ENCODE results near the gene HDAC4.

Gene HDAC4

DNA sequence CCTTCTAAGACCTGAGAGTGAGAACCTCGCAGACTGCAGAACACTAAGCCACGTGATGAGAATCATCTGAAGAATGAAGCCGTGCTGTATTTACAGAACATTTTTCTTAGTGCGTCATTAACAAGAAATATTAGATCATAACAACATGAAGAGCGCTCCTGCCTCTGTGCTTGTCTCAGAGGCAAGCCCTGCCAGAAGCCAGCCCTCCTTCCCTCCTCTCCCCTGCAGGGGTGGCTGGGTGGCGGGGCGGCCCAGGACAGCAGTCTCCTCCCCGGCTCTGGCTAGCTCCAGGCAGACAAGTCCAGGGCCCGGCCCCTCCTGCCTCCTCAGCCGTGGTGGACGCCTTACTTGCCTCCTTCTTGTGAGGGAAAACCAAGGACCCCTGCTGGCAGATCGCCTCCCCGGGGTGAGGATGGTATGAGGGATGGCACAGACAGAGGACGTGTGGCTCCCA, 290.2 kb downstream of the HDAC4 start:
- TF ChIP-seq ZSCAN16 (tag by site-specific recombination; IDR thresholded peaks at IDR 0.05) (no peak), ZNF23 (tag by site-specific recombination; IDR thresholded peaks at IDR 0.05; ENCODE audit: borderline replicate concordance) (no peak), OVOL3 (tag by site-specific recombination; IDR thresholded peaks at IDR 0.05) (no peak), ZNF624 (tag by site-specific recombination; IDR thresholded peaks at IDR 0.05) (no peak), ZNF2 (tag by site-specific recombination; IDR thresholded peaks at IDR 0.05) (no peak), ZNF660 (tag by site-specific recombination; IDR thresholded peaks at IDR 0.05) (no peak), ZSCAN5A (tag by site-specific recombination; IDR thresholded peaks at IDR 0.05) (no peak)
- TF ChIP-seq, protein P1, sequence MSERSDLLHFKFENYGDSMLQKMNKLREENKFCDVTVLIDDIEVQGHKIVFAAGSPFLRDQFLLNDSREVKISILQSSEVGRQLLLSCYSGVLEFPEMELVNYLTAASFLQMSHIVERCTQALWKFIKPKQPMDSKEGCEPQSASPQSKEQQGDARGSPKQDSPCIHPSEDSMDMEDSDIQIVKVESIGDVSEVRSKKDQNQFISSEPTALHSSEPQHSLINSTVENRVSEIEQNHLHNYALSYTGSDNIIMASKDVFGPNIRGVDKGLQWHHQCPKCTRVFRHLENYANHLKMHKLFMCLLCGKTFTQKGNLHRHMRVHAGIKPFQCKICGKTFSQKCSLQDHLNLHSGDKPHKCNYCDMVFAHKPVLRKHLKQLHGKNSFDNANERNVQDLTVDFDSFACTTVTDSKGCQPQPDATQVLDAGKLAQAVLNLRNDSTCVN (tag by site-specific recombination; optimal IDR thresholded peaks at IDR 0.05): no peak
- no peaks in the 10 kb centered on the region for H3K9me3 ChIP-seq (ENCODE audit: control insufficient read depth, insufficient read depth, low read depth, low read length)
- CTCF ChIA-PET: no interaction called here
- peaks cover 0 to 23% of the 10 kb centered on the region in 2 experiments; a peak in 1 of 3 replicates for H3K36me3 ChIP-seq (ENCODE audit: control insufficient read depth in 2 of 2, insufficient read depth in 1 of 2, low read length in 2 of 2)
- no peak overlapping the region for H3K27ac ChIP-seq (ENCODE audit: extremely low read depth, low read depth, low read length)
- no peak overlapping the region for H3K4me3 ChIP-seq (ENCODE audit: low read depth, low read length)
- POLR2A ChIA-PET: no interaction called here
- peaks cover 7% of the 10 kb centered on the region for H3K4me1 ChIP-seq (ENCODE audit: control insufficient read depth, insufficient read depth, low read length)

GRCh38 chr2:239109928-239110545, 290.8 kb downstream of the HDAC4 start:
- H3K4me3 ChIP-seq (ENCODE audit: low read depth, low read length): no peak overlapping the region
- peaks cover 7% of the 10 kb centered on the region for H3K4me1 ChIP-seq (ENCODE audit: control insufficient read depth, insufficient read depth, low read length)
- peaks cover 0 to 23% of the 10 kb centered on the region in 2 experiments; a peak in 1 of 3 replicates for H3K36me3 ChIP-seq (ENCODE audit: control insufficient read depth in 2 of 2, insufficient read depth in 1 of 2, low read length in 2 of 2)
- ChIA-PET CTCF (no interaction called here), POLR2A (no interaction called here)
- H3K27ac ChIP-seq (ENCODE audit: extremely low read depth, low read depth, low read length): no peak overlapping the region
- no peaks in the 10 kb centered on the region for H3K9me3 ChIP-seq (ENCODE audit: control insufficient read depth, insufficient read depth, low read depth, low read length)
- TF ChIP-seq ZFP41 (tag by site-specific recombination; IDR thresholded peaks at IDR 0.05; ENCODE audit: borderline replicate concordance): no peak
- TF ChIP-seq ZNF518A (tag by site-specific recombination; conservative IDR thresholded peaks at IDR 0.05; ENCODE audit: low read depth): no peak
- TF ChIP-seq SCRT2 (tag by site-specific recombination; IDR thresholded peaks at IDR 0.05): no peak
- no peak for TF ChIP-seq ZNF660 (tag by site-specific recombination; IDR thresholded peaks at IDR 0.05)
- no peak for TF ChIP-seq ZNF596 (tag by site-specific recombination; IDR thresholded peaks at IDR 0.05)
- TF ChIP-seq ZNF214 (tag by site-specific recombination; IDR thresholded peaks at IDR 0.05; ENCODE audit: borderline replicate concordance): no peak
- TF ChIP-seq ZNF626 (tag by site-specific recombination; IDR thresholded peaks at IDR 0.05): no peak
- TF ChIP-seq ZNF610 (tag by site-specific recombination; IDR thresholded peaks at IDR 0.05; ENCODE audit: borderline replicate concordance): no peak
- TF ChIP-seq SP2 (tag by site-specific recombination; IDR thresholded peaks at IDR 0.05): no peak
- no peak for TF ChIP-seq ZNF398 (tag by site-specific recombination; IDR thresholded peaks at IDR 0.05)
- TF ChIP-seq ZNF449 (tag by site-specific recombination; IDR thresholded peaks at IDR 0.05): no peak
- TF ChIP-seq, protein P2, sequence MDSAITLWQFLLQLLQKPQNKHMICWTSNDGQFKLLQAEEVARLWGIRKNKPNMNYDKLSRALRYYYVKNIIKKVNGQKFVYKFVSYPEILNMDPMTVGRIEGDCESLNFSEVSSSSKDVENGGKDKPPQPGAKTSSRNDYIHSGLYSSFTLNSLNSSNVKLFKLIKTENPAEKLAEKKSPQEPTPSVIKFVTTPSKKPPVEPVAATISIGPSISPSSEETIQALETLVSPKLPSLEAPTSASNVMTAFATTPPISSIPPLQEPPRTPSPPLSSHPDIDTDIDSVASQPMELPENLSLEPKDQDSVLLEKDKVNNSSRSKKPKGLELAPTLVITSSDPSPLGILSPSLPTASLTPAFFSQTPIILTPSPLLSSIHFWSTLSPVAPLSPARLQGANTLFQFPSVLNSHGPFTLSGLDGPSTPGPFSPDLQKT (IDR thresholded peaks at IDR 0.05; ENCODE audit: borderline replicate concordance, low read depth, low read length): no peak
- TF ChIP-seq ZNF48 (tag by site-specific recombination; IDR thresholded peaks at IDR 0.05): no peak
- TF ChIP-seq ZNF248 (tag by site-specific recombination; IDR thresholded peaks at IDR 0.05): no peak
